CD4-positive, alpha-beta T cell treated with Interferon alpha-2 for 1 hour (primary cell): Measurements from ENCODE around the gene RRM2.
"Not testable (repeated sequence)": the region's sequence is repeated elsewhere in the genome, so short reads cannot be mapped to it uniquely, and the experiment has no call there.

Experiments
- DNase-seq, 2 donors: peaks; one replicate each; pipeline ENCODE4 v3.0.0-alpha.2; 2020 to 2022

RRM2 gene

DNA sequence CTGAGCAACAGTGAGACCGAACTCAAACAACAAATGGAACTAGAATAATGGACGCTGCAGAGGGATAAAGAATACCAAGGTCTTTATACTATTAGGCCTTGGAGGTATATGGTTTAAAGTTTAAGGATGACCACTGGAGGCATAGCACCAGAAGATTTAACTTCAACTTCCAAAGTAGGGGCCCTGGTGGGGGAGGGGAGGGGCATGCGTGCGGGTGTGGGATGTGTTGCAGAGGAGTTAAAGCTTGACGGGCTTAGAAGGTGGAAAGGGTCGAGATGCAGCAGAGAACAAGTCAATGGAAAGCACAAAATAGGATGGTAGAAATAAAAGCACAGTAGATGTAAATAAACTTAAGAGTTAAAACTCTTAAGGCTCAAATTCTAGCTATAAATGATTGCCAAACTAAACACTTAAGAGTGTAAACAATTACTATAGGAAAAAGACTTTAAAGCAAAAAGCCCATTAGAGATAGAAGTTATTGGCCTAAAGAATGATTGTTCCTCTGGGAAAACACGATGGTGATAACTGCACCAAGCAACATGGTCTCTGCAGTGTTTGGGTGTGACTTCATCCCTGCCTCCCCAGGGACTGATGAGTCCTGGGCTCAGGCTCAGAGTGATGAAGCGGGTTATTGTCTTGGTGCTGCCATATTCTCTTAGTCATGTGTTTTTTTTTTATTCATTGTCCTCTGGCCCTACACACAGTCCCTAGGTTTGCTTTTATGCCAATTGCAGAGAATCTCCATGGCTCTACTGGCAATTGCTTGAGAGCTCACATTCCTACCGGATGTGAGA lies 13.0 kb downstream of the RRM2 start:
- DNase-seq, result no peak

DNA sequence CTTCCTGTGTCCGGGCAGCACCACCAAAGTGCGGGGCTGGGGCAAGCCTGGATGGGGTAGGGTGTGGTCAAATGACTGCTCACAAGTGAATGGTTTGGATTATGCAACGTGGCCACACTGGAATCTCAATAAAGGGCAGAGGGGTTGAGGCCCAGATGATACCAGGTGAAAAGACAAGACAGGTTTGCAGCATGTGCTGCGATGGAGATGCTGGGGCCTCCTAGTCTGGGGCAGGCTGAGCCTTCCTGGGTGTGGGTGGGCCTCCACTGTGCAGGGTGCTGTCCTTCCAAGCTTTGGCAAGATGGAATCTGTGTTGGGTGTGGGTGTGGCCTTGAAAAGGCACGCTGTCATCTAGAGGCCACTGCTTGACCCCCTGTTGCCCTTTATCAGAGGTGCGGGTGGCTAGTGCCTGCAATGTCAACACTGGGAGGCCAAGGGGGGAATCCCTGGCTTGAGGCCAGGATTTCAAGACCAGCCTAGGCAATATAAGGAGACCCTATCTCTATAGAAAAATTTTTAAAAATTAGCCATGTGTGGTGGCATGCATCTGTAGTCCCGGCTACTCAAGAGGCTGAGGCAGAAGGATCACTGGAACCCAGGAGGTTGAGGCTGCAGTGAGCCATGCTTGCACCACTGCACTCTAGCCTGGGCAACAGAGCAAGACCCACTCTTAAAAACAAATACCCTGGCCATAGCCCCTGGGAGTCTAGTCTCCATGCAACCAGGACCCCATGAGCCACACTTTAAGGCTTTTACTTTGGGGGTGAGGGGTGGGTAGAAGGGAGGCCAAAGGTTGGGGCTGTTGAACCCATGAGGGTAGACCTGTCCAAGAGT lies 13.8 kb downstream of the RRM2 start:
- no peak for DNase-seq

DNA sequence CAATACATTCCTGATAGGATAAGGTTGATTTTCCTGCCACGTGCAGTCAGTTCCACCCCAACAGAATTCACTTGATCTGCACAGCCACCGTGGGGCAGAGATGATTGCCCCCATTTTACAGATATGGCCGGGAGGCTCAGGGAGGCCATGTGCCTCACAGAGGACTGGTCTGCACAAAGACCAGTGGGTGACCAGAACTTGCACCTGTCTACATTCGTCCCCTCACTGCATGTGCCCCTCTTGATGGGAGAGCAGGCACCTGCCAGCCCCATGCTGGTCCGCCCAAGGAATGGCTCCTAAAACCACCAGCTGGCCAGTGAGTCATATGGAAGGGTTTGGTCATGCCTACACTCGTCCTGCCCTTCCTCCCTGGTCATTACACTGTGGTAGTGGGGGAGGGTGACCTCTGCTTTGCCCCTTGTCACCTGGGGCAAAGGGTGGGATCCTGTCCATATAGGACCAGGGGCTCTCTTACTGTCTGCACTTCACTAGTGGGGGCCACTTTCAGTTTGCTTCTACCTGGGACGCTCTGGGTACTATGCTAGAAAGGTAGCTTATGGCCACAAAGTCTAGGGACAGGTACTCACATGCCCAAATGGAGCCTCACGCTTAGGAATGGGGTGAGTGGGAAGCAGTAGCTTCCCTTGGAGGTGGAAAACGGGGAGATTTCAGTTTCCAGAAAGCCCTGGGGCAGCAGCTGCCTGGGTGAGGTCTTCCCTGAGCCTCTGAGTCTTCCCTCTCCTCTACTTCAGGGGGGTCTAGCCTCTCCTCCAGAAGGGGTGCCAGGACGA lies 14.7 kb downstream of the RRM2 start:
- DNase-seq, result no peak

DNA sequence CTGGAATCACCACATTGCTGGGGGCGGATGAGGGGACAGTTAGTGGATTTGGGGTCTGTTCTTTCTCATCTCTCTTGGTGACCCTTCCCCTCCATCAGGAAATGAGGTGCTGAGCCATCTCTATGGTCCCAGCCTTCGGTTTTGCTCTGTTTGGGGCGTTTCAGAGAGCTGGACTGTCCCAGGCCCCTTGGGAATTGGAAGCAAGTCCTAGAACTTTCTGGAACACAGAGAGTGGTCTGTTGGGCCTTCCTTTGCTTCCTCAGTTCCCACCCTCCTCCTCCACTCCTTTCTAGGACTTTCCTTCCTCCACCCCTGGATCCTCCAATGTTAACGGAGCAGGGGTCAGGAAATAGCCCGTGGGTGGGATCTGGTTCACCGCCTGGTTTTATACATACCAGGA lies 17.0 kb downstream of the RRM2 start:
- DNase-seq, result no peak

DNA sequence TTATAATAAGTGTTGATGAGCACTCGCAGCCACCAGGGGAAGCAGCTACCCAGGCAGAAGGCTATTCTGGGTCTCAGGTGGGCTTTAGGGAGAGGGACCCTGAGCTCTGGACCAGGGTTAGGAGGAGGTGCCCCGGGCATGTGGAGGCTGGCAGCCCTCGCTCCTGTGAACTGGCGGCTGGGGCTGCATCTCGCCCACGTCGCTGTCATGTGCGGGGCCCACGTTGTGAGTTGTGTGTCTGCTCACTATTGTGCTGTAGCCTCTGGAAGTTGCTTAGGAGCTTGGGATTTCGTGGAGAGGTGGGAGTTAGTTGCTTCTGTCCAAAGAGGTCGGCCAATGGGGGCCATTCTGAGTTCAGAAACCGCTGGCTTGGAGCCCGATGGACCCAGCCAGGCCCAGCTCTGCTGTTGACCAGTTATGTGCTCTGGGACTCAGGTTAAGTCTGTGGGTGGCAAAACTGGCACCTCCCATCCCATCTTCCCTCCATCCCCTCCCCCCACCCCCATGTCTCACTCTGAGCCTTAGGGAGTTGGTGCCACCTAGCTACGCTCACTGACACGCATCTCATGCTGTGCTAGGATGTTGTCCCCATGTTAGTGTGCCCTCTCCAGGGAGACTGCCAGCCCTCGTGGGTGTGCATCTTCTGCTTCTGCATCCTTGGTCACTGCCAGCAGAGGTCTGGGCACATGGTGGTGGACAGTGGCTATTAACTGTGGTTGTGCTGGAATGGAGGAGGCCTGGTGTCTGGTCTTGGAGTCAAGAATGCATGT lies 18.5 kb downstream of the RRM2 start:
- no peak for DNase-seq

DNA sequence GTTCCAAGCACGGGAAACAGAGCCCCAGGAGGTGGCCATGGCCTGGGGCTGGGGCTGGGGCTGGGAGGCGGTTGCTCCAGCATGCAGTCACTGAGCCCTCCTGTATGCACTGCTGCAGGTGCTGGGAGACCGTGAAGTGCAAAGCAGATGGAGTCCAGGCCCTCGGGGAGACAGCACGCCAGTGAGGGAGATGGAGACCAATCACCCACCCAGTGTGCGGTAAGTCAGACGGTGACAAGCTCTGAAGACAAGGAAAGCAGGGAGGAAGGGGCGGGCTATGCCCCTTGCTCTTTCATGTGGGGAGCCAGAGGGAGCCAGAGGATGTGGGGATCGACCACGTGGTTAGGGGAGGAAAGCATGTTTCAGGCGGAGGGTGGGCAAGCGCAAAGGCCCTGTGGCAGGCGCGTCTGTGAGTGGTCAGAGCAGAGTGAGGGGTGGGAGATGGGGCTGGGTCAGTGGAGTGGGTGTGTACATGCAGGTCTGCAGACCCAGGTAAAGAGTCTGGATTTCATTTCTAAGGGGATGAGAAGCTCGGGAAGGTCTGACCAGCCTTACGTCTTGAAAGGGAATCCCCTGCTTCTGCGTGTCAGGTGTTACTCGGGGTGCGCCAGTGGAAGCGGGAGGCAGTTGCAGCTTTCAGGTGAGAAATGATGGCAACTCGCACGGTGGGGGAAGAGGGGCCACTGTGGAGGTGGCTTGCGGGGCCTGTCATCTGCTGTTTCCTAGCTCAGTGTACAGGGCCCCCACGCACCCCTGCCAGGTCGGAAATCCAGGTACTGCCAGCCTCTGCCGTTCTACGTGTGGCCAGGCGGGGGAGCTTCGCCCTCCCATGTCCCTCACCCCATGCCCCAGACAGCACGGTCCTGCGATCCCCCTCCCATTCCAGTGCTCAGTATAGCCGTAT lies 19.4 kb downstream of the RRM2 start:
- DNase-seq, result peak in 1 of 2 donors; percentile 42

DNA sequence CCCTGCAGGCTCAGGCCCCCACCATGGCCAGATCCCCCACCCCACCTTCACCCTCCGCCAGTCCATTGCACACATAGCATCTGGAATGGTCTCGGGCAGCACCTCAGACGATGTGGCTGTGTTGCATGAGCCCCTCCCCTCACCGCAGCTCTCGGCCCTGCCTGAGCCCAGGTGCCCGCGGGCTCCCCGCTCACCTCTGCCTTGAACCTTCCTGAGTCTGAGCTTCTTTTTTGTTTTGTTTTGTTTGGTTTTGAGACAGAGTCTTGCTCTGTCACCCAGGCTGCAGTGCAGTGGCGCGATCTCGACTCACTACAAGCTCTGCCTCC lies 20.1 kb downstream of the RRM2 start:
- no peak for DNase-seq

DNA sequence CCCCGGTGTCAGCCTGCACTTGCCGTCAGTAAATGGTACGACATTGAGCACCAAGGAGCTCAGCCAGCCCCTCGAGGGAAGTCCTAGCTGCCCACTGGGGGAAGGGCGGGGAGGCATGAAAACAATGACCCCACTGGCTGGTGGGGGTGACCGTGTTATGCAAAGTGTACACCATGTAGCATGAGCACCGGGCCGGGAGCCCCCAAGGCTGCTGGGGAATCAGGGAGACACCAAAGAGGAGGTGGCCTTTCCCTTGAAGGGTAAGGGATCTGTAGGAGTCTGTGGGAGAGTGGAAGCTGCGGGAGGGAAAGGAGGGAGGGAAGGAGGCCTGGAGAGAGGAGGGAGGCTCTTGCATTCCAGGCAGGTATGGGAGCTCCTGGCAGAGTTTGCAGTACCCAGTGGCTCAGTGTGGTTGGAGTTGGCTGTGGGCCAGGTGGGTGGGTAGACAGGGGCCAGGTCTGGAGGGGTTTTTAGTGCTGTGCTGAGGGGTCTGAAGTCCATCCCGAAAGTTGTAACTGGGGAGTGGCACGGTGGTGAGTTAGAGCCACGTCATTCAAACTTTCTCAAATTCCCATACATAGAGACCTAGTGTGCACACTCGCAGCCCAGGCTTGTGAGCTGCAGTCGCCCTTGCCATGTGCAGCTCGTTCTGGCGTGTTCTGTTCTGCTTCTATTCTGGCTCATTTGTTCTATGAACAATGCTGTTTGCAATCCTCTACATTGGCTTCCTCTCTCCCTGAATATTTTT lies 22.4 kb downstream of the RRM2 start:
- no peak for DNase-seq

DNA sequence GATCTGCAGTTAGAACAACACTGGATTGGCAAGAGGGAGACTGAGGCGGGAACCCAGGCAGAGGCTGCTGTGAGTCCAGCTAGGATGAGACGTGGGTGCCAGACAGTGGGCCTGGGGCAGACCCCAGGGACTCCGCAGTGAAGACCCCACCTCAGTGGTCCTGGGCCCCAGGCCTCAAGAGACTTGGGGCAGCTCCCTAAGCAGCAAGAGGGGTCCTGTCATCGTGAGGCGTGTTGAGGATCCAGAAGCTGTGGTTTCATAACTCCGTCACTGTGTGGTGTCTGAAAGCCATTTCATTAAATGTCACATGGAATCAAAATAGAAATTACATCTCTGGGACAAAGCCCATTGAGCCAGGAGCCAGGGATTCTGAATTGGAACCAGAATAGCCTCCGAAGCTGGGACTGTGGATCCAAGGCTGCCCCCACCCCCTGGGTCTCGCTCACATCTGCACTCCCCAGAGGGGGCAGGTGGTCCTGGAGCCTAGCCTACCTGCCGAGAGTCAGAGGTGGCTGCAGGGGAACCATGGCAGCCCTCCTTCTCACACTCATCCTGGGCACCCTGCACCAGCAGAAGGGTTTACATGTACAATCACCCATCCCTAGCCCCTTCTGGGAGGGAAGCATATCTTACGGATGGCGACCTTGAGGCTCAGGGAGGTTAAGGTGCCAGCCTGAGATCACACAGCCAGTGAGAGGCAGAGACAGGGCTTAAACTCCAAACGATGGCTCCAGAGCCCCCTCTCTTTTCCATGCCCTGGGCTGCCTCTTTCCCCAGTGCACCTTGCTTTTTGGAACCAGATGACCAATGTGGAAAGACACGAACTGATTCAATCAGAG lies 23.2 kb downstream of the RRM2 start:
- no peak for DNase-seq

DNA sequence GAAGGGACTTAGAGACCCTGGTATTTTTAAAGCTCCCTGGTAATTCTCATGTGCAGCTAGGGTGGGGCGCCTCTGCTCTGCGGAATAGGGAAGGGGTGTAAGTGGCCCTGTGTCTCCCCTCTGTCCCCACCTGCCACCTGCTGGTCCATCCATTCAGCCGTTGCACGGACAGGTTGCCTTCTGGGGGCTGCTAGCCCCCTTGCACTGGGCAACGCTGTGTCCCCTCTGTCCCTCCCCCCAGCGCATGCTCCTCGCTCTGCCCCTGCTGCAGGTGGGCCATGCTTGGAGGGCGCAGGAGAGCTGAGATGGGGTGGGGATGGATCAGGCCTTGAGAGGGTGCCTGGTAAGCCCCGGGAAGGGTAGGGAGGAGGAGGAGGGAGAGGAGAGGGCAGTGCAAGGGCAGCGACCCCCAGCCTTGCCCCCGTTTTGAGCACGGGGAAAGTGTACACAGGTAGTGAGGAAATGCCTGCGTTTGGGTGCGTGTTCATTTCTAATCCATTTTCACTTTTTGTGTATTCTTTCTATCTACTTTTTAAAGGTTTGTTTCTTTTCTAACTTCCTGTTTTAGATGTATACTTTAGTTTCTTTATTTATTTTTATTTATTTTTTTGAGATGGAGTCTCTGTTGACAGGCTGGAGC lies 23.9 kb downstream of the RRM2 start:
- DNase-seq, result no peak

DNA sequence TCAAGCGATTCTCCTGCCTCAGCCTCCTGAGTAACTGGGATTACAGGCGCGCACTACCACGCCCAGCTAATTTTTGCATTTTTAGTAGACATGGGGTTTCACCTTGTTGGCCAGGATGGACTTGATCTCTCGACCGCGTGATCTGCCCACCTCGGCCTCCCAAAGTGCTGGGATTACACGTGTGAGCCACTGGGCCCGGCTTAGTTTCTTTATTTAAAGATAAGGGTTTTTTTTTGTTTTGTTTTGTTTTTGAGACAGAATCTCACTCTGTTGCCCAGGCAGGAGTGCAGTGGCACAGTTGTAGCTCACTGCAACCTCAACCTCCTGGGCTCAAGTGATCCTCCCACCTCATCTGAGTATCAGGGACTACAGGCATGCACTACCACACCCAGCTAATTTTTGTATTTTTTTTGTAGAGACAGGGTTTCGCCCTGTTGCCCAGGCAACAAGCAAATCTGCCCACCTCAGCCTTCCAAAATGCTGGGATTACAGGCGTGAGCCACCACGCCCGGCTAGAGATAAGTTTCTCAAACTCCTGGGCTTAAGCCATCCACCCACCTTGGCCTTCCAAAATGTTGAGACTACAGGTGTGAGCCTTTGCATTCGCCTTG lies 24.6 kb downstream of the RRM2 start:
- DNase-seq, result not testable (repeated sequence)

DNA sequence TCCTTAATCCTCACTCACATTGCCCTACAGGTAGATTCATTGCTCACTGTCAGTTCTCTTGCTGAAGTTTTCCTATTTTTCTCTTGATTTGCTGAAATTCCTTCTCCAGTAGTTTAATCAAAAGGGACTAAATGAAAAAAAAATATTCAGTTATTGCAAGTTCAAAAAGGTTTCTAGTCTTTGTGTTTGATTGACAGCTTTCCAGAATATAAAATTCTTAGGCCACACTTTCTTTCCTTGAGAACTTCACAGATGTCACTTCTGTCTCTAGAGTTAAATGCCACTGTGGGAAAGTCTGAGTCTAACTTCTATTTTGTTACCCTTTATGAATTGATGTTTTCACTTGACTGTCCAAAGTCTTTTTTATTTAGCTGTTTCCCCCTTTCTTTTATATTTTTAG lies 25.7 kb downstream of the RRM2 start:
- DNase-seq, result no peak

DNA sequence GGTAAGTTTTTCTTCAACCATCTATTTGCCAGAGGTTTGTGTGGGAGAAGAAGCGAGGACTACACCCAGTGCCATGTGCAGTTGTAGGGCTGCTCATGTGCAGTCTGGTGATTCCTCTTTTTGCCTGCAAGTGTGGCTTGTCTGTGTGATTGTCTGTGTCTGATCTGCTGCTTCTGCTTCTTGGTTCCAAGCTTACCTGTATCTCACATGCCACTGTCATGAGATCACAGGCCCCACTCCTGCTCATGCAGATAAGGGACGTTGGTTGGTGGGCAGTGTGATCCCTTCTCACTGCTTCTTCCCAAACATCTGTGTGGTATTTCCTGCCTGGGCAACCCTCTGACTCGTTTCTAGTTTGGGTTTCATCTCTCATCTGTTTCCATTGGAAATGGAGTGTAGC lies 27.1 kb downstream of the RRM2 start:
- DNase-seq, result no peak

DNA sequence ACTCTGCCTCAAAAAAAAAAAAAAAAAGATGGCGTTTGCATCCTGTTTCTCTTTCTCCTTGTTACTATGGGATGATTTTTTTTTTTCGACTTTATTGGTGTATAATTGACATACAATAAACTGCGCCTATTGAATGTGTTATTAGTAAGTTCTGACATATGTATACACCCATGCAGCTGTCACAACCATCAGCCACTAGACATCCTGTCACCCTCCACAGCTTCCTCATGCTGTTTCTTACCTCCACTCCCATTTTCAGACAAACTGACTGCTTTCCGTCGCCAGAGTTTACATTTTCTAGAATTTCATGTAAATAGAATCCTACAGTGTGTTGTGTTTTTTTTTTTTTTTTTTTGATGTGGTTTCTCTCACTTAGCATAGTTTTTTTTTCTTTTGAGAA lies 27.9 kb downstream of the RRM2 start:
- peak in 1 of 2 donors; percentile 19 for DNase-seq

DNA sequence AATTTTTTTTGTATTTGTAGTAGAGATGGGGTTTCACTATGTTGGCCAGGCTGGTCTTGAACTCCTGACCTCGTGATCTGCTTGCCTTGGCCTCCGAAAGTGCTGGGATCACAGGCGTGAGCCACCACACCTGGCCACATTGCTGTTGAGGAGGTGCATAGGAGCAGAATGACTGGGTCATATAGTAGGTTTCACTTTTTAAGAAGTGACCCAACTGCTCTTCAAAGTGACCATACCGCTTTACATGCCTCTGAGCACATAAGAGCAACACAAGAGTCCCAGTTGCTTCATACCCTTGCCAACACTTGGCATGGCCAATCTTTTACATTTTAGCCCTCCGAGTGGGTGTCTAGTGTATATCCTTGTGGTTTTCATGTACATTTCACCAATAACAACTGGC lies 28.9 kb downstream of the RRM2 start:
- DNase-seq, result no peak

DNA sequence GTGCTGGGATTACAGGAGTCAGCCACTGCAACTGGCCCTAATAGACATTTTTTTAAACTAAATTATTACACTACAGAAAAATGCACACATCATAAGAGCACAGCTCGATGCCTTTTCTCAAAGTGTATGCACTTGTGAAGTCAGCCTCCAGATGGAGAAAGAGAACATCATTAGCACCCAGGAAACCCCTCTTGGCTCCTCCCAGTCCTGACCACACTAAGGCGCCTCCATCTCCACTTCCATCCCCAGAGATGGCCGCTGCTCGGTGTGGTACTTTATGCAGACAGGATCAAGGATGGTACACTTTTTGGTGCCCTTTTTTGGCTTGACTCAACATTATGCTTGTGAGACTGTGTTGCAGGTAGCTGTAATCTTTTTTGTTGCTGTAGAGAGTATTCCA lies 34.8 kb downstream of the RRM2 start:
- DNase-seq, result no peak

DNA sequence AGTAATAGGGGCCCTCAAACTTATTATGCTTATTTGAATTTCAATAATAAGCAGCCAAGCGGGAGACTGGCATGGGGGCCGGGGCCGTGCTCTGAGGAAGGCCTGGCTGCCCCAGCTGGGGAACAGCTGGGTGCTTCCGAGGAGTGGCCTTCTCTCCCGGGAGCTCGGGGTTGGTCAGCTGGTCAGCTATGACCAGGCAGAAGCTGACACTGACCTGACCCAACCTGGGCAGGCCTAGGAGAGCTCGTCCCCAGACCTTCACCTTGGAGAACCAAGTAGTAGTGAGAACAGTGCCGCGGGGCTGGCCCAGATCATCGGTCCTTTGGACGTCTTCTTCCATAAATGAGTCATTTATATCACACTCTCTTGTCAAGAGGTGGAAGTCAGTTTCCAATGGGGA lies 36.1 kb downstream of the RRM2 start:
- DNase-seq, result no peak

DNA sequence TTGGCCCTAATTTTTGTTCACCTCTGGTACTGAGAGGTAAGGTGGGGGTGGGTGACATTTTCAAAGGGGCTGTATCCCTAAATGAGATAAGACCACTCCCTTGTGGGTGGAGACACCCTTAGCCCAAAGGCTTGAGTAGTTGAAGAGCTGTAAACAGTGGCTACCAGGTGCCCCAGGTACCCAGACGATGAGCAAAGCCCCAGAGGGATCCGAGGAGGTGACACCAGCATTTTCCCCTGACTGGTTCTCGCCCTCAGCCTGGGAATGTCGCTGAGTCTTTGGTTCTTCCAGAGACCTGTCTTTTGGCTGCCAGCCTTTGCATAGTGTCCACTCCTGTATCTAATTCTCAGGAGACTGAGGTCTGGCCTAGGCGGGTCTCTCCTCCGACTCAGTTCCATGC lies 36.5 kb downstream of the RRM2 start:
- no peak for DNase-seq

DNA sequence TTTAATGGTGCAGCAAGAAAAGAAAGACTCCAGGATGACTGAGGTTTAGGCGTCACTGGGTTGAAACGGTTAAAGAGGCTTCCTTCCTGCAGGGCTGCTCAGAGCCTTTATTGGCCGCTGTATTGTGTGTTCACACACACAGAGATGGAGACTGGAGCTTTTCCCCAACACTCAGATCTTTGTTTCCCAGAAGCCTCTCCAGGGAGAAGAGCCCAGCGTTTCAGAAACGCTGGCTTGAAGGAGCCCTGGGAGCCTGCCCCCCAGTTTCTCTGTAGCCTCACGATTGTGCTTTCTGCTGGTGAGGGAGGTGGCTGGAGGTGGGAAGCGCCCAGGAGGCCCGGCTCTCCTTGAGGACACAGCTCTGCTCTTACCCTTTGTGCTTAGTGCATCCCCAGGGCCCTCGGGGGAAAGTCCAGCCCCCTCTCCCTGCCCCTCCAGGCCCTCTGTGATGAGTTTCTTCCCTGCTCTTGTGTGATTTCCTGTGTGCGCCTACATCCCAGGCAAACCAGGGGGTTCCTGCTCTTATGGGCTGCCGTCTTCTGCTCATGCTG lies 37.1 kb downstream of the RRM2 start:
- DNase-seq, result no peak
